Measurements from ENCODE around the gene SRSF10. TPM values are rescaled to one million over a fixed set of nuclear protein-coding genes. Genes with fewer than 3 reads are reported as not detected.
"Not testable (repeated sequence)": the region's sequence is repeated elsewhere in the genome, so short reads cannot be mapped to it uniquely, and the experiment has no call there.

SRSF10 gene
- polyA plus RNA-seq, 1 donor (not counting 4 experiments of a cell fraction or from before 2014, with no cell fraction given) = 116 TPM

GRCh38 chr1:24010650-24011049 is 30.5 kb upstream of the SRSF10 start:
- Histone ChIP-seq H3K9me3 (ENCODE audit: control insufficient read depth, low read depth, low read length) (no peaks in the 10 kb centered on the region), H3K4me3 (ENCODE audit: control insufficient read depth in 2 of 3, extremely low read depth in 1 of 3, insufficient read depth in 2 of 3, low read depth in 1 of 3, low read length in 3 of 3) (no peak overlapping the region), H3K9me1 (ENCODE audit: control insufficient read depth, extremely low read depth, insufficient read depth, low read length) (no peaks in the 10 kb centered on the region), H2AFZ (ENCODE audit: control insufficient read depth, low read length) (no peak overlapping the region), H3K79me2 (ENCODE audit: control insufficient read depth, insufficient read depth, low read length) (no peaks in the 10 kb centered on the region), H3K9ac (ENCODE audit: control insufficient read depth, extremely low read depth, insufficient read depth, low read length) (no peak overlapping the region), H3K27ac (ENCODE audit: control insufficient read depth, insufficient read depth, low read length) (no peak overlapping the region), H3K4me2 (ENCODE audit: control insufficient read depth, extremely low read depth, insufficient read depth, low read depth, low read length) (no peak overlapping the region), H3K27me3 (ENCODE audit: control insufficient read depth, extremely low read depth, insufficient read depth, low read length) (no peaks in the 10 kb centered on the region), H3K36me3 (ENCODE audit: control insufficient read depth in 2 of 2, extremely low read depth in 1 of 2, insufficient read depth in 2 of 2, low read length in 2 of 2) (no peaks in the 10 kb centered on the region), H4K20me1 (ENCODE audit: control insufficient read depth, extremely low read depth, insufficient read depth, low read length) (no peaks in the 10 kb centered on the region), H3K4me1 (ENCODE audit: control insufficient read depth, extremely low read depth, insufficient read depth, low read length) (peaks cover 8% of the 10 kb centered on the region)
- no peak for TF ChIP-seq EZH2 (IDR thresholded peaks at IDR 0.05; ENCODE audit: low read length)
- TF ChIP-seq CTCF (optimal IDR thresholded peaks at IDR 0.05 in 1 of 3, IDR thresholded peaks at IDR 0.05 in 1 of 3, conservative IDR thresholded peaks at IDR 0.05 in 1 of 3; ENCODE audit: extremely low read depth in 1 of 3, insufficient read depth in 2 of 3, low read length in 3 of 3) = no peak
- no peak for DNase-seq (ENCODE audit: low read depth, low spot score)
- no peak for FAIRE-seq
- dilution Hi-C loops (cut with MboI; ENCODE audit: extremely low pct_ligation_motif_present, low sequenced_read_pairs) = no loop called here

- FAIRE-seq = no peak
- no peaks in the 10 kb centered on the region for H3K27me3 ChIP-seq (ENCODE audit: control insufficient read depth, extremely low read depth, insufficient read depth, low read length)
- H3K9ac ChIP-seq (ENCODE audit: control insufficient read depth, extremely low read depth, insufficient read depth, low read length) = no peak overlapping the region
- H3K36me3 ChIP-seq (ENCODE audit: control insufficient read depth in 2 of 2, extremely low read depth in 1 of 2, insufficient read depth in 2 of 2, low read length in 2 of 2) = no peaks in the 10 kb centered on the region
- no peak overlapping the region for H3K27ac ChIP-seq (ENCODE audit: control insufficient read depth, insufficient read depth, low read length)
- peaks cover 8% of the 10 kb centered on the region for H3K4me1 ChIP-seq (ENCODE audit: control insufficient read depth, extremely low read depth, insufficient read depth, low read length)
- TF ChIP-seq EZH2 (IDR thresholded peaks at IDR 0.05; ENCODE audit: low read length) (no peak), CTCF (optimal IDR thresholded peaks at IDR 0.05 in 1 of 3, IDR thresholded peaks at IDR 0.05 in 1 of 3, conservative IDR thresholded peaks at IDR 0.05 in 1 of 3; ENCODE audit: extremely low read depth in 1 of 3, insufficient read depth in 2 of 3, low read length in 3 of 3) (no peak)
- H3K79me2 ChIP-seq (ENCODE audit: control insufficient read depth, insufficient read depth, low read length) = no peaks in the 10 kb centered on the region
- H3K9me1 ChIP-seq (ENCODE audit: control insufficient read depth, extremely low read depth, insufficient read depth, low read length) = no peaks in the 10 kb centered on the region
- H3K4me3 ChIP-seq (ENCODE audit: control insufficient read depth in 2 of 3, extremely low read depth in 1 of 3, insufficient read depth in 2 of 3, low read depth in 1 of 3, low read length in 3 of 3) = no peak overlapping the region
- H3K9me3 ChIP-seq (ENCODE audit: control insufficient read depth, low read depth, low read length) = no peaks in the 10 kb centered on the region
- dilution Hi-C loops (cut with MboI; ENCODE audit: extremely low pct_ligation_motif_present, low sequenced_read_pairs) = no loop called here
- DNase-seq (ENCODE audit: low read depth, low spot score) = no peak
- no peaks in the 10 kb centered on the region for H4K20me1 ChIP-seq (ENCODE audit: control insufficient read depth, extremely low read depth, insufficient read depth, low read length)
- no peak overlapping the region for H3K4me2 ChIP-seq (ENCODE audit: control insufficient read depth, extremely low read depth, insufficient read depth, low read depth, low read length)
- no peak overlapping the region for H2AFZ ChIP-seq (ENCODE audit: control insufficient read depth, low read length)
These were observed 29.3 kb upstream of the SRSF10 start for GRCh38 chr1:24009406-24009805.

- H3K27ac ChIP-seq (ENCODE audit: control insufficient read depth, insufficient read depth, low read length); FAIRE-seq; H3K9ac ChIP-seq (ENCODE audit: control insufficient read depth, extremely low read depth, insufficient read depth, low read length); H3K27me3 ChIP-seq (ENCODE audit: control insufficient read depth, extremely low read depth, insufficient read depth, low read length); H3K4me1 ChIP-seq (ENCODE audit: control insufficient read depth, extremely low read depth, insufficient read depth, low read length); H3K4me3 ChIP-seq (ENCODE audit: control insufficient read depth in 2 of 3, extremely low read depth in 1 of 3, insufficient read depth in 2 of 3, low read depth in 1 of 3, low read length in 3 of 3); H3K4me2 ChIP-seq (ENCODE audit: control insufficient read depth, extremely low read depth, insufficient read depth, low read depth, low read length); H3K36me3 ChIP-seq (ENCODE audit: control insufficient read depth in 2 of 2, extremely low read depth in 1 of 2, insufficient read depth in 2 of 2, low read length in 2 of 2); H3K79me2 ChIP-seq (ENCODE audit: control insufficient read depth, insufficient read depth, low read length); H3K9me3 ChIP-seq (ENCODE audit: control insufficient read depth, low read depth, low read length); H4K20me1 ChIP-seq (ENCODE audit: control insufficient read depth, extremely low read depth, insufficient read depth, low read length); H3K9me1 ChIP-seq (ENCODE audit: control insufficient read depth, extremely low read depth, insufficient read depth, low read length); H2AFZ ChIP-seq (ENCODE audit: control insufficient read depth, low read length); dilution Hi-C loops (cut with MboI; ENCODE audit: extremely low pct_ligation_motif_present, low sequenced_read_pairs); DNase-seq (ENCODE audit: low read depth, low spot score): not testable (repeated sequence)
These were observed 28.6 kb upstream of the SRSF10 start for GRCh38 chr1:24008574-24009184.

All from keratinocyte (primary cell).